ENCODE results near the gene SDR42E2.

DNA sequence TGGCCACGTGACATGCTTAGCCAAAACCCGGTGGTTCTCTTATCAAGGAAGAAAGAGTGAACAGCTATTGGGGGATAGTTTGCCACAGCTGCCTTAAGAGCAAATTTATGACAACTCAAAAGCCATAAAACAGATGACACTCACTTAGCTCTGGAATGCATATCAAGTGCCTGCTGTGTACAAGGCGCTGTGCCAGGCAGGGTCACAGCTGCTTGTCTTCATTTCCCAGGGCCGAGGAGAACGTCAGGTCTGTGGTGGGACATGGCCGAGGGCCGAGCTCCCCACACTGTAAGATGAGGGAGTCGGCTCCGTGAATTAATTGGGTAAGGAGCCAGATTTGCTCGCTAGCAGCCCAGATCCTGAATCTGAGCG is 57.7 kb downstream of the SDR42E2 start:
- TF ChIP-seq ZNF521 (tag by site-specific recombination; IDR thresholded peaks at IDR 0.05): no peak
- TF ChIP-seq CTCF (tag by site-specific recombination; IDR thresholded peaks at IDR 0.05): no peak
- 0 out of 2 replicates have a peak, but pooled peaks have one; percentile 1 for TF ChIP-seq ZSCAN30 (tag by site-specific recombination; IDR thresholded peaks at IDR 0.05)
- TF ChIP-seq ZNF155 (tag by site-specific recombination; IDR thresholded peaks at IDR 0.05): no peak
- TF ChIP-seq ZNF510 (tag by site-specific recombination; IDR thresholded peaks at IDR 0.05; ENCODE audit: insufficient replicate concordance): no peak
- TF ChIP-seq ZNF626 (tag by site-specific recombination; IDR thresholded peaks at IDR 0.05): no peak
- TF ChIP-seq ZNF530 (tag by site-specific recombination; IDR thresholded peaks at IDR 0.05; ENCODE audit: low read depth): no peak
- TF ChIP-seq REPIN1 (tag by site-specific recombination; IDR thresholded peaks at IDR 0.05; ENCODE audit: low read depth): no peak
- TF ChIP-seq HOXD13 (CRISPR knock-in tag; IDR thresholded peaks at IDR 0.05; ENCODE audit: borderline replicate concordance): no peak
- TF ChIP-seq, protein P1, sequence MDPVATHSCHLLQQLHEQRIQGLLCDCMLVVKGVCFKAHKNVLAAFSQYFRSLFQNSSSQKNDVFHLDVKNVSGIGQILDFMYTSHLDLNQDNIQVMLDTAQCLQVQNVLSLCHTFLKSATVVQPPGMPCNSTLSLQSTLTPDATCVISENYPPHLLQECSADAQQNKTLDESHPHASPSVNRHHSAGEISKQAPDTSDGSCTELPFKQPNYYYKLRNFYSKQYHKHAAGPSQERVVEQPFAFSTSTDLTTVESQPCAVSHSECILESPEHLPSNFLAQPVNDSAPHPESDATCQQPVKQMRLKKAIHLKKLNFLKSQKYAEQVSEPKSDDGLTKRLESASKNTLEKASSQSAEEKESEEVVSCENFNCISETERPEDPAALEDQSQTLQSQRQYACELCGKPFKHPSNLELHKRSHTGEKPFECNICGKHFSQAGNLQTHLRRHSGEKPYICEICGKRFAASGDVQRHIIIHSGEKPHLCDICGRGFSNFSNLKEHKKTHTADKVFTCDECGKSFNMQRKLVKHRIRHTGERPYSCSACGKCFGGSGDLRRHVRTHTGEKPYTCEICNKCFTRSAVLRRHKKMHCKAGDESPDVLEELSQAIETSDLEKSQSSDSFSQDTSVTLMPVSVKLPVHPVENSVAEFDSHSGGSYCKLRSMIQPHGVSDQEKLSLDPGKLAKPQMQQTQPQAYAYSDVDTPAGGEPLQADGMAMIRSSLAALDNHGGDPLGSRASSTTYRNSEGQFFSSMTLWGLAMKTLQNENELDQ (tag by site-specific recombination; IDR thresholded peaks at IDR 0.05; ENCODE audit: low read depth): no peak
- no peak for TF ChIP-seq ZNF175 (tag by site-specific recombination; IDR thresholded peaks at IDR 0.05)
- no peak for TF ChIP-seq HIC1 (tag by site-specific recombination; IDR thresholded peaks at IDR 0.05)
- no peak for TF ChIP-seq REST (tag by site-specific recombination; IDR thresholded peaks at IDR 0.05)
- TF ChIP-seq KLF16 (tag by site-specific recombination; IDR thresholded peaks at IDR 0.05): no peak

Data from HEK293 (cell line).